HK-2 (cell line): ENCODE measurements around the gene PCBP3.
"Not testable (repeated sequence)": the region's sequence is repeated elsewhere in the genome, so short reads cannot be mapped to it uniquely, and the experiment has no call there.

ENCODE experiments used
- DNase-seq: peaks from one replicate; pipeline ENCODE4 v3.0.0-alpha.2; 2018; ENCODE audit not compliant: unreplicated experiment

Gene PCBP3

GRCh38 chr21:45845063-45845769 lies 201.7 kb downstream of the PCBP3 start:
- no peak for DNase-seq

GRCh38 chr21:45845770-45846090 lies 202.2 kb downstream of the PCBP3 start:
- DNase-seq = no peak

GRCh38 chr21:45846373-45847160 lies 203.0 kb downstream of the PCBP3 start:
- DNase-seq = no peak

- DNase-seq = no peak
These were observed 204.3 kb downstream of the PCBP3 start for GRCh38 chr21:45847870-45848269.

- no peak for DNase-seq
These were observed 204.8 kb downstream of the PCBP3 start for GRCh38 chr21:45848331-45848730.

- DNase-seq = no peak
These were observed 205.3 kb downstream of the PCBP3 start for GRCh38 chr21:45848805-45849204.

- DNase-seq = no peak
These were observed 206.1 kb downstream of the PCBP3 start for GRCh38 chr21:45849651-45850050.

- no peak for DNase-seq
These were observed 206.7 kb downstream of the PCBP3 start for GRCh38 chr21:45850181-45850580.

GRCh38 chr21:45852386-45852785 lies 208.9 kb downstream of the PCBP3 start:
- not testable (repeated sequence) for DNase-seq

GRCh38 chr21:45852886-45853400 lies 209.4 kb downstream of the PCBP3 start:
- no peak for DNase-seq

- DNase-seq = no peak
These were observed 210.3 kb downstream of the PCBP3 start for GRCh38 chr21:45853703-45854342.

GRCh38 chr21:45854690-45855247 lies 211.2 kb downstream of the PCBP3 start:
- no peak for DNase-seq

- no peak for DNase-seq
These were observed 211.8 kb downstream of the PCBP3 start for GRCh38 chr21:45855248-45855811.

- DNase-seq = no peak
These were observed 212.9 kb downstream of the PCBP3 start for GRCh38 chr21:45856442-45856841.

- DNase-seq = no peak
These were observed 213.4 kb downstream of the PCBP3 start for GRCh38 chr21:45856906-45857305.

- DNase-seq = no peak
These were observed 214.2 kb downstream of the PCBP3 start for GRCh38 chr21:45857761-45858160.

GRCh38 chr21:45858180-45858579 lies 214.7 kb downstream of the PCBP3 start:
- no peak for DNase-seq

- no peak for DNase-seq
These were observed 215.7 kb downstream of the PCBP3 start for GRCh38 chr21:45859041-45859761.

- no peak for DNase-seq
These were observed 216.3 kb downstream of the PCBP3 start for GRCh38 chr21:45859762-45860357.

- DNase-seq = no peak
These were observed 217.1 kb downstream of the PCBP3 start for GRCh38 chr21:45860493-45861155.
